ENCODE results near the gene CEP164. TPM values are rescaled to one million over a fixed set of nuclear protein-coding genes. Genes with fewer than 3 reads are reported as not detected.

CEP164 gene
- total RNA-seq, 1 donor from 2014 or later, result 21.6 TPM

- Histone ChIP-seq H3K9me3 (no peaks in the 10 kb centered on the region), H3K27me3 (no peaks in the 10 kb centered on the region), H3K4me1 (no peaks in the 10 kb centered on the region), H3K27ac (no peak overlapping the region), H3K36me3 (no peaks in the 10 kb centered on the region), H3K4me3 (no peak overlapping the region)
- DNase-seq (ENCODE audit: extremely low spot score in 2 of 2), result no peak
- TF ChIP-seq, protein P1, sequence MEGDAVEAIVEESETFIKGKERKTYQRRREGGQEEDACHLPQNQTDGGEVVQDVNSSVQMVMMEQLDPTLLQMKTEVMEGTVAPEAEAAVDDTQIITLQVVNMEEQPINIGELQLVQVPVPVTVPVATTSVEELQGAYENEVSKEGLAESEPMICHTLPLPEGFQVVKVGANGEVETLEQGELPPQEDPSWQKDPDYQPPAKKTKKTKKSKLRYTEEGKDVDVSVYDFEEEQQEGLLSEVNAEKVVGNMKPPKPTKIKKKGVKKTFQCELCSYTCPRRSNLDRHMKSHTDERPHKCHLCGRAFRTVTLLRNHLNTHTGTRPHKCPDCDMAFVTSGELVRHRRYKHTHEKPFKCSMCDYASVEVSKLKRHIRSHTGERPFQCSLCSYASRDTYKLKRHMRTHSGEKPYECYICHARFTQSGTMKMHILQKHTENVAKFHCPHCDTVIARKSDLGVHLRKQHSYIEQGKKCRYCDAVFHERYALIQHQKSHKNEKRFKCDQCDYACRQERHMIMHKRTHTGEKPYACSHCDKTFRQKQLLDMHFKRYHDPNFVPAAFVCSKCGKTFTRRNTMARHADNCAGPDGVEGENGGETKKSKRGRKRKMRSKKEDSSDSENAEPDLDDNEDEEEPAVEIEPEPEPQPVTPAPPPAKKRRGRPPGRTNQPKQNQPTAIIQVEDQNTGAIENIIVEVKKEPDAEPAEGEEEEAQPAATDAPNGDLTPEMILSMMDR (IDR thresholded peaks at IDR 0.05), result no peak
- TF ChIP-seq POLR2AphosphoS5 (IDR thresholded peaks at IDR 0.05; ENCODE audit: insufficient read depth in 1 of 2, low read depth in 1 of 2) (no peak), POLR2A (IDR thresholded peaks at IDR 0.05) (no peak)
- intact Hi-C loops (cut with DNase I), result no loop called here
Observed at GRCh38 chr11:117437041-117437790, 109.6 kb downstream of the CEP164 start.

- TF ChIP-seq POLR2AphosphoS5 (IDR thresholded peaks at IDR 0.05; ENCODE audit: insufficient read depth in 1 of 2, low read depth in 1 of 2) (no peak), POLR2A (IDR thresholded peaks at IDR 0.05) (no peak)
- TF ChIP-seq, protein P1 (IDR thresholded peaks at IDR 0.05), result no peak
- Histone ChIP-seq H3K4me3 (no peak overlapping the region), H3K27me3 (no peaks in the 10 kb centered on the region), H3K36me3 (no peaks in the 10 kb centered on the region), H3K27ac (no peak overlapping the region), H3K9me3 (no peaks in the 10 kb centered on the region), H3K4me1 (no peaks in the 10 kb centered on the region)
- DNase-seq (ENCODE audit: extremely low spot score in 2 of 2), result no peak
- intact Hi-C loops (cut with DNase I), result no loop called here
Observed at GRCh38 chr11:117437791-117438130, 110.1 kb downstream of the CEP164 start.

- H3K4me3 ChIP-seq, result no peak overlapping the region
- H3K4me1 ChIP-seq, result no peaks in the 10 kb centered on the region
- H3K27ac ChIP-seq, result no peak overlapping the region
- no peaks in the 10 kb centered on the region for H3K9me3 ChIP-seq
- H3K36me3 ChIP-seq, result no peaks in the 10 kb centered on the region
- H3K27me3 ChIP-seq, result no peaks in the 10 kb centered on the region
- intact Hi-C loops (cut with DNase I), result no loop called here
- TF ChIP-seq, protein P1 (IDR thresholded peaks at IDR 0.05), result no peak
- DNase-seq (ENCODE audit: extremely low spot score in 2 of 2), result no peak
Observed at GRCh38 chr11:117438371-117439000, 110.8 kb downstream of the CEP164 start.

DNA sequence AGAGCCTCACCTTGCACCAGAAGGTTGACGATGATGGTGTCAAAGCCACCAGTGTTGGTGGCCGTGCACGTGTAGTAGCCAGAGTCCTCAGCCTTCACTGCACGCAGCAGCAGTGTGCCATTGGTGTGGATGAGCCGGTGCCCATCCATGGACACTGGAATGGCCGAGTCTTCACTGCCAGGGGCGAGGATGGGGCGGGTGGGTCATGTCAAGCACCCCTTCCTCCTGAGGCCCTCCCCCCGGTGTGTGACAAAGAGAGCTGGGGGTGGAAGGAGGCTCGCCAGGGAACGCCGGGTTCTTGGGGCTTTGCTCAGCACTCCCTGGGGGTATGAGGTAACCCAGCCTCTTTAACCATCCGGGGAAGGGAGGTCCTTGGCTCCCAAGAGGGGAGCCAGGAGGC lies 111.6 kb downstream of the CEP164 start:
- intact Hi-C loops (cut with DNase I), result no loop called here
- H3K4me3 ChIP-seq, result no peak overlapping the region
- no peaks in the 10 kb centered on the region for H3K36me3 ChIP-seq
- H3K4me1 ChIP-seq, result no peaks in the 10 kb centered on the region
- H3K27me3 ChIP-seq, result no peaks in the 10 kb centered on the region
- H3K27ac ChIP-seq, result no peak overlapping the region
- H3K9me3 ChIP-seq, result no peaks in the 10 kb centered on the region
- DNase-seq (ENCODE audit: extremely low spot score in 2 of 2), result no peak
- no peak for TF ChIP-seq POLR2A (IDR thresholded peaks at IDR 0.05)
- TF ChIP-seq, protein P1 (IDR thresholded peaks at IDR 0.05), result no peak
- no peak for TF ChIP-seq POLR2AphosphoS5 (IDR thresholded peaks at IDR 0.05; ENCODE audit: insufficient read depth in 1 of 2, low read depth in 1 of 2)

GRCh38 chr11:117440258-117440657 lies 112.6 kb downstream of the CEP164 start:
- Histone ChIP-seq H3K4me1 (peaks cover 6% of the 10 kb centered on the region), H3K4me3 (no peak overlapping the region), H3K27me3 (no peaks in the 10 kb centered on the region), H3K9me3 (no peaks in the 10 kb centered on the region), H3K36me3 (no peaks in the 10 kb centered on the region), H3K27ac (no peak overlapping the region)
- intact Hi-C loops (cut with DNase I), result no loop called here
- DNase-seq (ENCODE audit: extremely low spot score in 2 of 2), result no peak
- no peak for TF ChIP-seq POLR2A (IDR thresholded peaks at IDR 0.05)
- TF ChIP-seq POLR2AphosphoS5 (IDR thresholded peaks at IDR 0.05; ENCODE audit: insufficient read depth in 1 of 2, low read depth in 1 of 2), result no peak
- TF ChIP-seq, protein P1 (IDR thresholded peaks at IDR 0.05), result no peak

Measured in vagina (tissue), 2 donors.